NCI-H128 (cell line): ENCODE measurements around the gene DCAF10.
"Not testable (repeated sequence)": the region's sequence is repeated elsewhere in the genome, so short reads cannot be mapped to it uniquely, and the experiment has no call there.

Source experiments
- DNase-seq: peaks from one replicate; lab custom pipeline; 2025; ENCODE audit not compliant: unreplicated experiment; lab: John Stamatoyannopoulos, UW

The DCAF10 gene

GRCh38 chr9:37906312-37907239, 106.0 kb downstream of the DCAF10 start:
- DNase-seq, result no peak

- no peak for DNase-seq
Measured at GRCh38 chr9:37908283-37908682, 107.7 kb downstream of the DCAF10 start.

DNA sequence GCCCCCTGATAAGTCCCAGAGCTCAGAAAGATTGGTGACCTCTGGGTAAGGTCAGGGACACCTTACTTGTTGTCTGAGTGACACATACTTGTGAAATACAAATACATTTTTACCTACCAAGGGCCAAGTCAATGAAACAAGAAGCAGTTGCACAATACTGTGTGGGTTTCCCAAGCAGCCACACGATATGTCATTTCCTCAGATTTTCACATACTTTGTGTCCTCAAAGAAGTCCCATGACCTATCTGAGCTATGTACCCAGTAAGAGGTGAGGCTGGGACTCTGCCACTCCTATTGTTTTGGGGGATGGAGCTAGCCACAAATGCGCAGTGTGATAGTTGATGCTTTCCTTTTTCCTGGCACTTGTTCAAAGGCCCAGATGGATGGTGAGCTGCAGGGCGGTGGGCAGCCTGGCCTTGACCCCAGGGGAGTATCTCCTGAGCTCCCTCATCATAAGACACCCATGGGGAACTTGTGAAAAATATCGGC, 108.1 kb downstream of the DCAF10 start:
- no peak for DNase-seq

DNA sequence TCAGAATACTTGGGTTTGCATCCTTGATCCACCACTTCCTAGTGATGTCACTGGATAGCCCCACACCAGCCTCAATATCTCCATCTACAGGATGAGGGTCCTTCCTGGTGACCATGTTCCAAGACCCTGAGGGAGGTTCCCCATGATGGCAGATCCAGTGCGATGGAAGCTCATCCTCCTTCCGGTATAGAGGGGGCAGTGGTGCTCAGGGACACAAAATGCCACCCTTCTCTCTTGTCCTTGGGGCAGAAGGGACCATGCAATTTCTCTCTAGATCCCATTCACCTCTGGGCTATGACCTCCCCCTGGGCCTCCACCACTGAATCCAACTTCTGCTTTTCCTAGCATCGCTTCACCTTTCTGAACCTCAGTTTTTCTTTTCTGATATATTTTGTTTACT, 108.7 kb downstream of the DCAF10 start:
- no peak for DNase-seq

DNA sequence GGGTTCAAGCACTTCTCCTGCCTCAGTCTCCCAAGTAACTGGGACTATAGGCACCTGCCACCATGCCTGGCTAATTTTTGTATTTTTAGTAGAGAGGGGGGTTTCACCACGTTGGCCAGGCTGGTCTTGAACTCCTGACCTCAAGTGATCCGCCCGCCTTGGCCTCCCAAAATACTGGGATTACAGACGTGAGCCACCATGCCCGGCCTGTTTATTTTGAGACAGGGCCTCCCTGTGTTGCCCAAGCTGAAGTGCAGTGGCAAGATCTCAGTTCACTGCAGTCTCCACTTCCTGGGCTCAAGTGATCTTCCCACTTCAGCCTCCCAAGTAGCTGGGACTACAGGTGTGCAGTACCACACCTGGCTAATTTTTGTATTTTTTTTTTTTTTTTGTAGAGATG, 109.2 kb downstream of the DCAF10 start:
- not testable (repeated sequence) for DNase-seq

- no peak for DNase-seq
Measured at GRCh38 chr9:37910271-37910670, 109.7 kb downstream of the DCAF10 start.

DNA sequence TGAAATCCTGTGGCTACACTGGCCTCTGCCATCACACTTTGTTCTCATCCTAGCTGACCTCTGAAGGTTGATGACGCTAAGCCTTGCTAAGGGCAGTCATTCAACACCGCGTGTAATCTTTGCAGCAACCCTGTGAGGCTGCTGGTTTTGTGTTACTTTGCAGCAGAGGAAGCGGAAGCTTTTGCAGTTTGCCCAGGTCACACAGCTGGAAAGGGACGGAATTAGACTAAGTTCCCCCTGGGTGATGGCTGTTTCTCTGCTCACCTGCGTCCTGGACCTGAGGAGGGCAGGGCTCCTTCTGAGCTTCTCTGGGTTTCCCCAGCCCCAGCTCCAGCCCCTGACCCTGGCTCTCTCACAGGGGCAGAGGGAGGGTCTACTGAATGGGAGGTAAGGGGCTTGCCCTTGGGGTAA, 110.7 kb downstream of the DCAF10 start:
- no peak for DNase-seq

DNA sequence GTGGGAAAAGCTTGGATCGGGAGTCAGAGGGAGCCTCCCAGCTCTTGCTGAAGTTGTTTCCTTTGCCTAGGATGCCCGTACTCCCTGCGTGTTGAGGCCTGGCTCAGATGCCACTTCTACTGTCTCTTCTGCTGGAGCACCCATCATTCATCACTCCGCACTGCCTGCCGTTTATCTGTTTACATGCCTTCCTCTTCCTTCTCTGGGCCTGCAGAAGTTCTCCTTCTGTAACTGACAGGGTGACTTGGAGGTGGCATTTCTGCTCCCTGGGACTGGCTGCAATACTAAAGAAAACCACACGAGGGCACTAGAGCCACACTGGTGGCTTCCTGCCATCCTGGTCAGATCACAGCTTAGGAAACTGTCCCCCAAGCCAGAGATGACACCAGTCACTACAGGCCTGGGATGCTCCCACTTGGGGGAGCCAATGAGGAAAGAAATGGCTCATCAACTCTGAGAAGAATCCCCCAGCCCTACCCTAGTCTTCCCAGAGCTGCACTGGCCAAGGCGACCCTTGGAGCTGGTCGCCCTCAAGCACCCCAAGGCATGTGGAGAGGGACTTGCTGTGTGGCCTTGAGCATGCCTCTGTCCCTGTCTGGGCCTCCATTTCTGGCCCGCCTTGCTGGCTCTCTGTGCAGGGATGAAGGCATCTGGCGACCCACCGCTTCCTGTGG, 113.0 kb downstream of the DCAF10 start:
- DNase-seq, result peak; percentile 63

GRCh38 chr9:37914154-37914551, 113.6 kb downstream of the DCAF10 start:
- no peak for DNase-seq

GRCh38 chr9:37914701-37915358, 114.2 kb downstream of the DCAF10 start:
- DNase-seq, result no peak

DNA sequence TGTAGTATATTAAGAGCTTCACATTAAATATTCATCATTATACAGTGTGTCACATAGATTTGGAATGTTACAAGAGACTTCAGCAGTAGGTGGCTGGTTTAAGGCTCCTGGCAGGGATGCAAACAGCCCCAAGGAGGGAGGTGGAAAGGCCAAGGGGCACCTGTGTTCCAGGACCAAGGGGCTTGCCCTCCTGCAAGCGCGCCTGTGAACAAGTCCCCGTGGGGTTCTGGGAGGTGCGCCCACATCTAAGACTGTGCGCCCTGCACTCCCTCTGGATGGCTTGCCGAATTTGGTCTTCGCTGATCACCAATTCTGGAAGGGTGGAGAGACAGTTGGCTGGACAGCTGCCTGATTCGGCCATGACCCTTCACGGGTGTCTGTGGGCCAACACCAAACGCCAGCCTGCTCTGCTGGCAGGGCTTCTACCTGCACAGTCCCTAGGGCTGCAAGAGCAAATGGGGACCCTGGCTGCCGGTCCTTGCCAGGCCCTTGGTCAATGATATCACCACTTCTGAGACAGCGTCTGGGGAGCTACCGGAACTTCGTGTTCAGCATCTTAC, 115.4 kb downstream of the DCAF10 start:
- no peak for DNase-seq

DNA sequence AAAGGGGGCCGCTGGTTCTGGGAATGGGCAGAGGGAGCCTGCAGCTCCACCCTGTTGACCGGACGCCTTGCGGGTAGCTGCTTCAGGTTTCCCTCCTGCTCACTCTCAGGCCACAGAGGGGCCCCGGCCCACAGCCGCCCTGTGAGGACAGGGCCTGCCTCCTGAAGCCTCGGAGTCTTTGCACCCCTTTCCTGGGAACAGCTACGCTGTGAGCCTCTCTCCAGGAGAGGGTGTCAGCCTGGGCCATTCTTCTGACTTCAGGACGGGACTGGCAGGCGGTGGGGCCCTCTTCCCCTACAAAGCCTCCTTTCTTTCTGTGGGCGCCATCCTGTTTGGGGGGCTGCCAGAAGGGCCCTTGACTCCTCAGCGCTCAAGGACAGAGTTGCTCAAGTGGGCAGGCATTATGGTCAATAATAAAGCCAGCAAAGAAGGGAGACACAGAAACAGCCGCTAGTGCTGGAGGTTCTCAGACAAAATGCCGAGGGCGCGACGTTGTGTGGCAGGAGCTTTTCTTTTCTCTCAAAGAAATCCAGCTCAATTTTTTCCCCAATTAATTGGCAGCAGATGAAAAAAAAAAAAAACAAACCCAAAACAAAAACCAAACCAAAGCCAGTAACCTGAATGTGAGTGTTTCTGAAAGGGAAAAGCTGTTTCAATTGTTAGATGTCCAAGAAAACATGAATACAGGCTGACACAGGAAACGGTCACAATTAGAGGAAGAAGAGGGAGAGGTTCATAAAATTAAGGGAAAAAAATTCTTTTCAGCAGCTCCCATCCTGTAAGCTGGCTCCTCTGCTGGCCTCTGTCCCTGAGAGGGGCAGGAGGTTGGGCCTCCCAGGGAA, 116.1 kb downstream of the DCAF10 start:
- no peak for DNase-seq
